Non-pigmented ciliary epithelial cell (primary cell): ENCODE data around the gene PPP1R3C.
A peak's percentile ranks its signal among the peaks of the same experiment; 100 is the strongest.

Experiments used
- DNase-seq: peaks from one replicate; pipeline ENCODE4 v3.0.0-alpha.2; 2010; ENCODE audit warnings: low read depth

PPP1R3C gene

DNA sequence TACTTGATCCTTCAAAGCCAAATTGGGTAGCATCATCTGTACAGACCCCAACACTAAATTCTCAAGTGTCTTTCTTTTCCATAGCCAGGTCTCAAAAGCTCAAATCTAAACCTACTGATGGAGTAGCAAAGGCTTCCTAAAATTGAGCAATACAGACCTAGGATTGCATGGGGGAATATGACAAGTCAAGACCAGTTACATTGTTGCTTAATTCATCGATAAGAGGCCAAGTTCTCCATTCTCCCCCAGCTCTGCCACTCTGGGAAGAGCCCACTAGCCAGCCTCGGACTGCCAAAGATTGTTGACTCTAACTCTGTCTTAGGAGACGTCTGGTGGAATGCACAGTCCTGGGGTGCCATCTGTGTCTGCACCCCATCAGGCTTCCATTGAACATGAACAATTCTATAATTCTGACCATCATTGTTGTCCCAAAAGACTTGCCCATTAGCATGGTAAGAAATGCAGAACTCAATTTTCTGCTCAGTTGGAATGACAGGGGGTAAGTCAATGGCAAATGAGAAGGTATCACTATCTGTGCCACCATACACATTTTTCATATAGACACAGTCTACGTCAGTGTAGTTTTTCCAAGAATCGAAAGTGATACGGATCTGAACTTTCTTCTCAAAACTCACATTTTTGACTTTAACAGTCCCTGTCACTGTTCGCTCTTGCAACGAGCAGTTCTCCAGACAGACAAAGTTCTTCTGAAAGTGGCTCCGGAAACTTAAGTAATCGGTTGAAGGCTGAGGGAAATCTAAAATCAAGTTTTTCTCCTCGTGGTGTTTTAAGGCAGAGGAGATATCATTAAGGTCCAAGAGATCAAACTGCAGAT lies 2.9 kb downstream of the PPP1R3C start:
- no peak for DNase-seq

DNA sequence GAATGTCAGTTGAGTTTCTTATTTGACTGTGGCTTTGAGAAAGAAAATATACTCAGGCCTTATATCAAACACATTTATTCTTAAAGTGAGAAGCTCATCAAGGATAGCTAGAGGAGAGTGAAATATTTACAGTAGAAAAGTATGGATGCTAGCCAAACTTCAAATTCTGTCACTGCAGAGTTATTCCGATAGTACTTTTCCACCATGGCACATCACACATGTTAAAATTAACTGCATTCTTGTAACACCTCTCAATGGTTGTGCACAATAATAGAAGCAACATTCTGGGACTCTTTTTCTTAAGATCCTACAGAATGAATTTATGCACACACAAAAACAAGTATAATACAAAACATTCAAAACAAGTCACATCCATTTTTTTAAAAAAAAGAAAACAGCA lies 4.5 kb downstream of the PPP1R3C start:
- no peak for DNase-seq

DNA sequence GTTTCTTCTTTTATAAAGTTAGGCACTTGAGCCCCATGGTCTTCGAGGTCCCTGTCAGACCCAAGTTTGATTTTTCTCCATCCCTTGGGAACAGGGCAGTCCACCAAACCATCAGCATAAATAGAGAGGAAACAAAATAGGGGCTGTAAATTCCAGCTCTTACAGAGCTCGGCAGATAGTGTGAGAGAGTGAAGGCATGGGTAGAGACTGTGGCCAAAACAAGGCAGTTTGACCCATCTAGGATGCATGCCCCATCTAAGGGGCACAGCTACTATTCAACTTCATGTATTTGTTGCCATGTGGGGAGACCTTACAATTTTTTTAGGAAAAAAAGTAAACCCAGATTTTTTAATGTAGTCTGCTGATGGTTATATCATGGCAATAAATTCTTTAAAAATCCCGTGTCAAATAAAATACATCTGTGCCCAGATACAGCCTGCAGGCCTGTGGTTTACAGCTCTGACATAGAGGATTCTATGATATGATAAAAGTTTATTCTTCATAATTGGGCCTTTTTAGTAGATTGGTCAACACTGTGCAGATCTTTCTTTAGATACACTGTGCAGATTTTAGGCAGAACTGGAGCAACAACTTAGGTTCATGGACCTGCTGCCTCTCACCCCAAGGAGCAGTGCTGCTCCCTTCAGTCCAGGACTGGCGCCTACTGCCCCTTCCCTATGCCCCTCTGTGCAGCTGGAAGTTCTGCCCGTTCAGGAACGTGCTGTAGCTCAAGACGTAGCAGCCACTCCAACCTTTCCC lies 5.3 kb downstream of the PPP1R3C start:
- DNase-seq = no peak

DNA sequence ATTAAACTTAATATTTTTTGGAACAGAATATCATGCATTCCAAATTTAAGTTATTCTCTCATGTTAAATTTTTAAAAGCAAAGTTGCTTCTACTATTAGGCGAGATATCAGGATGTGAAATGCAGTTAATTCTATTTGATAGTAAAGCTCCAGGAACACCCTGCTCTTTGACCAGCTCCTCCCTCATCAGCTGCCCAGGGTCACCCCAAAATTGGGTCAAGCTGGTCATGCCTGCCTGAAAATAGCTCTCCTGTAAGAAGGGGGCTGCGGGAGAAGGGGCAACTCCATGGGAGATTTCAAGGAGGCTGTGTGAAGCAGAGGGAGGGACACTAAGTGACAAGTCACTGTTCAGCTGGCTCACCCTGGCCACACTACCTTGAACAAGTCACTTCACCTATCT lies 5.9 kb downstream of the PPP1R3C start:
- DNase-seq = no peak

DNA sequence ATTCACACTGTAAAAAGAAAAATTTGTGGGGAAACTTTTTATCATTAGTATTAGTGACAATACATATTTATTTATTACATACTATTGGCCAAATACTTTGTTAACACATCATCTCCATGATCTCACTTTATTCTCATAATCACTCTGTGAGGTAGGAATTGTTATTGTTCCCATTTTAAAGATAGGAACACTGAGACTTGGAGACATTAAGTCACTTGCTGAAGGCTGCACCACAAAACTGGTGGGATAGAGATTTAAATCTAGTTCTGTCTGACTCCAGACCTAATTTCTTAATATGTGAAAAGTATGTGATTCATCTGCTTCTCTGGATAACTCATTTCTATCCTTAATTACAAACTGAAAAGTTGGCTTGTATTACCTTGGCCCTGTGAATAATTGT lies 8.2 kb downstream of the PPP1R3C start:
- DNase-seq = no peak

DNA sequence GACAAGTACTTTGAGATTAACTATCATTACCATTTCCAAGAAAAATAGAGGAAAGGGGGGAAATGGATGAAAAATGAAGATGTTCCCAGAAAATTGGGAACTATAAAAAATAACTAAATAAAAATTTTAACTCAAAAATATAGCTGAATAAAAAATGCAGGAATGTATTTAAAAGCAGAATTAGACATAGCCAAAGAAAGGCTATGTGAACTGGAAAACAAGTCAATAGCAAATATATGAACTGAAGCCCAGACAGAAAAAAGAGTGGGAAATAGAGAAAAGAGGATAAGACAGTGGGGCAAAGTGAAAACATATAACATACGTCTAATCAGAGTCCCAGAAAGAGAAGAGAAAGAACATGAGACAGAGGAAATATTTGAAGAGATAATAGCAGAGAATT lies 10.3 kb downstream of the PPP1R3C start:
- DNase-seq = no peak

DNA sequence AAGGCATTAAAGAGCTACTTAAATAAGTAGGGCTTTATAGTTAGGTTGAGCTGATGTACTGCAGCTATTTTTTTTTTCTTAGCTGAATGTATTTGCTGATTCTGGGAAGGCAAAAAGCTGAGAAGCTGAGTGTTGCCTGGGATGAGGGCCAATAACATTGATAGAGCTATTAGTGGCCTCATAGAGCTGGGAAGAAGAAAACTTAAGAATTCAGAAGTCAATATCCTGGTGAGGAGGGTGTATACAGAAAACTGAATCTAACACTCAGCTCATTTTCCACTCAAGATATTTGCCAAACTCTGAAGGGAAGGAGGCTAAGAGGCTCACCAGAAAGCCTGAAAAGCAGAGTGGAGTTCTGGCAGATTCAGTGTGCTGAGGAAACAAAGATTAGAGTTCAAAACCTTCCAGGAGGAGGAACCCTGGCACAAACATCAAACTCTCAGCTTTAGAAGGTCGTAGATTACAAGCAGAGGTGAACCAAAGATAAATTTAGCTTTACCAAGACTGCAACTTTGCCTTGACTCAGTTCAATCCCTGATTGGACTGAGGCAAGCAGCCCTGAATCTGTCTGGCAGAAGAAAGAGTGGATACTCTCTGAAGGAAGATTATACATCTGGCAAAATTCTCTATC lies 11.3 kb downstream of the PPP1R3C start:
- DNase-seq = no peak

DNA sequence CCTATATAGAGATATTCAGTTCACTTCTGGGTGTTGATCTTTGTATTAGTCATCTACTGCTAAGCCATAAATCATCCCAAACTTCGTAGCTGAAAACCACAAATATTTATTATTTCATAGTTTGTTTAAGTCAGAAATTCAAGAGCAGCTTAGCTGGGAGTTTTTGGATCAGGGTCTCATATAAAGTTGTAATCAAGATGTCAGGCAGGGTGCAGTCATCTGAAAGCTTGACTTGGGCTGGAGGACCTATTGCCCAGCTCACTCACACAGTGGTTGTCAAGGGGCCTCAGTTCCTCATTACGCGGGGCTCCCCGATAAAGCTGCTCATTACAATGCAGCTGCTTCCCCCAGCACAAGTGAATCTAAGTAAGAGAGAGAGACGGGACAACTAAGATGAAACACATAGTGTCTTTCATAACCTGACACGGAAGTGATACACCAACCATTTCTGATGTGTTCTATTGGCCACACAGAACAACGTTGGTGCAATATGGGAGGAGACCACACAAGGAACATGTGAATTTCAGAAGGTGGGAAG lies 15.7 kb downstream of the PPP1R3C start:
- DNase-seq = peak; percentile 85

DNA sequence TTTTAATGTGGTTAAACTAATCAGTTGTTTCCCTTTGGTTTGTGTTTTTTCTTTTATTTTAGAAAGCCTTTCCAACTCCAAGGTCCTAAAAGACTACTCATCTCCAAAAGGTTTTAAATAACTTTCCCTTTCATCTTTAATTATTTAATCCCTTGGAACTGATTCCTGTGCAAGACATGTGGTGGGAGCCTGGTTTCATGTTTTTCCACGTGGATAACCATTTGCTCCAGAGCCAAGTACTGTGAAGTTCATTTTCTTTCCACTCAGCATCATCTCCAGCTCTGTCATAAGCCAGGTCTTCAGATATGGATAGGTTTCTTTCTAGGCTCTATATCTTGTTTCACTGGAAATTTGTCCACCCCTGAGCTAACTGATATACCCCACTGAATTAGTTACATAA lies 16.7 kb downstream of the PPP1R3C start:
- peak; percentile 76 for DNase-seq

DNA sequence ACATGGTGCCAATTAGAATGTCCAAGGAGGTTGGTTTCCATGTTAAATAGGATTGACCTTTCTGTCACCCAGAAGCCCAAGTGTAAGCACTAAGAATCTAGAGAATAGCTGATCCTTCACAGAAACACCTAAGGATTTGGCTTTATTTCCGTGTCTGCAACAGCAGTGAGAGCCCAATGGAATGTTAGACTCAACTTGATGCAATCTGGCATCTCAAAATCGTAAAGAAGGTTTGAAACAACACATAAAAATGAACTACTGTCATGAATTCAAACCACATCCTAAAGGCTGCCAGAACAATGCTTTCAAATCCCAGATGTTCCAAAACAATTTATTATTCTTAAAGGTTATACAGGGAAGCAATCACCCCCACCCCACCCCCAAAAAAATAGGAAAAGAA lies 18.6 kb downstream of the PPP1R3C start:
- DNase-seq = peak; percentile 92

DNA sequence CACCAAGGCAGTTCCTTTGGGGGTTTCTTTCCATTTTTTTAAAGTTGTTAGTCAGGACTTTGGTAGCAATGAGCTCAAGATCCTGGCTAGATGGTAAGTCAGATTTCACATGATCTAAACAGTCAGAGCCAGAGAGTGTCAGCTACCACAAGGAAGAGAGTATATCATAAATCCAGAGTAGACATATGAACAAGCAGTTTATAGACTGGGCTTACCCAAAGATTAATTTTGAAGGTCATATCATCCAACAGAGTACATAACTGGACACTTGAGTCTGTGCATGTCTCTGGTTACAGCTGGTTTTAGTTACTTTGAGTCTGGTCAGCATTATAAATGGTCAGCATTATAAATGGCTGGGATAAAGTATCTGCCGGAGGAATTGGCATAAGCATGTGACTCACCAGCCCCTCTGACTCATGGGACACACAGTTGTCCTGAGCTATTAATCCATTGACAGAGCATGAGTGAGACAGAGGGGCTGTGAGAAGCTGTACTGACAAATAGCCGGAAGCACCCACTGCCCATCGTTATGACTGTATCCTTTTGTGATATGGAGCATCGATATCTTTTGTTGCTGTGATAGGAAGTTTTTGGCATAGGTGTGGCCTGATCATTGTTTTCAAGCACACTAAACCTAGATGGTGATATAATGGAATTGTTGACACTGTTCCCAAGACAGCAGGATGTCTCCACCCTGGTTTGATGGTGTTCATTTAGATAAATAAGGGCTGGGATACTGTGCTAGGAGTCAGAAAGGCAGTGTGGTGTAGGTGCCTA lies 19.3 kb downstream of the PPP1R3C start:
- DNase-seq = peak; percentile 91

DNA sequence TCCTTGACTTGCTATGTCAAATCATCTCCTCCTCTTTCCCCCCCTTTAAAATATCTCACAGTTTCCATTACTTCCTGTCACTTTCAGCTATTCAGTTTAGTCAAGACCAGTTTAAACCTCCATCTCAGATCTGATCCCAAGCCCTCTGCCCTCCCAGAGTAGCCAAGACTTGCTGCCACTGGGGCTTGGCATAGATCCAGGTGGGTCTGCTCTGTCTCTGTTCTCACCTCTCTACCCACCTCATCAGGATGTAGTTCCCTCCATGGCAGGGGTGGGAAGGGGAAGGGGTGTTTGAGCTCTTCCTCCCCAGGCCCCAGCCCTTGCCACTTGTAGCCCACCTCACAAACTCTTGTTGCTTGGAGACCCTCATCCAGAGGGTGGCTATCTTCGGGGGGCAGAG lies 22.0 kb downstream of the PPP1R3C start:
- no peak for DNase-seq

DNA sequence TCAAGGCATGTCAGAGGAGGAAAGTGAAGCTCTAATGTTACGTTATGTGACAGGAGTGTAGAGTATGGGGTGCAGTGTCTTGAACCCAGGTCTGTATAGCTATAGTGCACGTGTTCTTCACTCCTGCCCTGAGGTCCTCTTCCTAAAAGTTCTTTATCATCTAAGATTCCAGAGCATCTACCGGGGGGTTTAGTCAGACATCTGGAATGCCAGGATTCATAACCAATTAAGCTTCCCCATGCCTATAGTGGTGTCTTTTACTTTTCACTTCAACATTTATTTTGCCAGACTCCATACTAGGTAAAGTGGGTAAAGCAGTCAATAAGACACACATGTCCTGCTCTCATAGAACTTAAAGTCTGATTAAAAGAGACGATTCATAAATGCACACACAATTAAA lies 22.4 kb downstream of the PPP1R3C start:
- no peak for DNase-seq

DNA sequence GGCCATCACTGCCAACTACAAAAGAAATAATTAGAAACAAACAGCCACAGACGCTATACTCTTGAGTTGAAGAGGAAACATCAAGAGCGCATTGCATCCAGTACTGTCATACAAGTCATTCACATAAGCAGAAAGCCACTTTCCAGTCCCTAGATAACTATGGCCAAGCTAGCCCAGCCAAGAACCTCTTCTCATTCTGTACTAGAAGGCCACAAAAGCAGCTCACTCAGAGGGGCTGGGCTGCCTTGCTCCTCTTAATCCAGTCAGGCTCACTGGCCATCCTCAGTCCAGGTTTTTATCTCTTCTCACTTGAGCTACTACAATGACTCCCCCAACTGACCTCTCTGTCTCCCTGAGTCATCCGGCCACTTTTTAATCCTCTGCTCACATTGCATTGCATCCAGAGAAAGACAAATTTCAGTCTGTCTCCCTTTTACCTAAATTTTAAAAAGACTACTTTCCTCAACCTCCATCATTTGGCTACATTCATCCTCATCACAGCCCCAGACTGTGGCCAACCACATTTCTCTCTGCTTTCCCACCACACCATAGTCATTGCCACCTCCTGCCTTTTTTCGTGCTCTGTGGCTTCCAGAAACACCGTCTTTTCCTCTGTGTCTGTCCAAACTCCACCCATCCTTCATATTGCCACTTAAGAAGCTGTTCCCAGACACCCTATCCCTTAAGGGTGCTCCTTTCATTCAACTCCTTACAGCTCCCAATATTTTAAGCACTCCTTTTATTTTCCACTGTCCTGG lies 25.0 kb downstream of the PPP1R3C start:
- DNase-seq = no peak

DNA sequence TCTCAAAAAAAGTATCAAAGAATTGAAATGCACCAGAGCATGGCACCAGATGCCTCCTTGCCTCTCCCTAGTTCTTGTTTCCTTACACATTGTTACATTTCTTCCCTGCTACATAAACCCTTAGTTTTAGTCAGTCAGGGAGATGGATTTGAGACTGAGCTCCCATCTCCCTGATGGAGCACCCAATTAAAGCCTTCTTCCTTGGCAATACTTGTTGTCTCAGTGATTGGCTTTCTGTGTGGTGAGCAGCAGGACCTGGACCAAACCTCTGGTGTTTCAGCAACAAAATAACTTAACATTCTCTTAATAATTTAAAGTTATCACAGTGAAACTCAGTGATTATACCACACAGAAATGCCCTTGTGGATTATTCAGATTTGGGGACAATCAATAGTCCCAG lies 26.9 kb downstream of the PPP1R3C start:
- no peak for DNase-seq

DNA sequence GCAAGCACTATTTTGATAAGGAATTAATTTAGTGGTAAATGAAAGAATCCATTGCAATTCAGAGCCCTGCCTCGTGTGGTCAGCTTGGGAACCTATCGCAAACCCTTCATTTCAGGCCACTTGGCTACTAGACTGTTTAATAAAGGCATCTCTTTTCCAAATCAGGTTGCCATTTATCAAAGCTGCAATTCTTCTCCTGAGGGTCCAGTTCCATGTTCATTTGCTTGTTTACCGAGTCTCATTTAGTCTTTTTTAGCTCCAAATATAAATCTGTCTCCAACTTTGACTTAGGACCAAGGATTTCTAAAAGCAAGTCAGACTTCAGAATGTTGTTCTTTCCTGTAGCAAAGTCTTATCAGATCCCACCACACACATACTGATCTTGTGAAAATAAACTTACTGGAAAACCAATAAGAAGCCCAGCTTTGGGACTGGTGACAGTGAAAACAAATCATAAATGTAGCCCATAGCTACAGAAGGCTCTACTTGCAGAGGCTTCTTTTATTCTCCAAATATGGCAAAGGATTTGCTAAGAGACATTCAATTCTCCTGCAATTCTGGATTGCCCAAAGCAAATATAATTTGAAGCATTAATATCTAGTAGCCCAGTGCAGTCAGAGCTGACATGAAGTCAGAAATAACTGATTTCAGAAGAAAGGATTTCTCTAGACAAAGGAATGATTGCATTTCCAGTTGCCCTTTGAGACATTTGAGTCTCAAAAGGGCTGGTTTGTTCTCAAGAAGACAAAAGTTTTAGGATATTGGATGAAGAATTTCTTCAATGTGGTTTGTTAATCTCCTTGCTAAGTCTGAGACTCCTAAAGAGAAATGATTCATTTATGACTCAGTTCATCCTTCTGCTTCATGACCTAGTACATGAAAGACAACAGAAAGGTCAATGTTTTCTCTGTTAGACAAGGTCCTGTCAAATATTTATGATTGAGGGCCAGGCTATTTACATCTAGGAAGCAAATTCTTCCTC lies 28.0 kb downstream of the PPP1R3C start:
- DNase-seq = no peak

DNA sequence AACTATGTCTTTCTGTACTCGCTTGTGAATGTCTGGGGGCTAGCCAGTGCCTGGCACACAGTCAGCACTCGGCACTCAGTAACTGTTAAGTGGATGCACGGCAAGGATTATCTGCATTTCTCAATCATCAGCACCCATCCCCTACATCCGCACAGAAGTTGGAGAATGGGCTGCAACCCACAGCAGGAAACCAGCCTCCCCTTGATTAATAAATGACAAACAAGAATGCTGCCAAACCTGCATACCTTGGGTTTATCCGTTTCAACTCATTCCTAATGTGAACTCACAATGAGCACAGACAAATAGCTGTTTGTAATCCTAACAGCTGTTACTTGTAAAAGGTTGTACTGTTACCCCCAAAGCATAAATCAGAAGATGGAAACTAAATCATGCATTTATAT lies 28.9 kb downstream of the PPP1R3C start:
- no peak for DNase-seq

DNA sequence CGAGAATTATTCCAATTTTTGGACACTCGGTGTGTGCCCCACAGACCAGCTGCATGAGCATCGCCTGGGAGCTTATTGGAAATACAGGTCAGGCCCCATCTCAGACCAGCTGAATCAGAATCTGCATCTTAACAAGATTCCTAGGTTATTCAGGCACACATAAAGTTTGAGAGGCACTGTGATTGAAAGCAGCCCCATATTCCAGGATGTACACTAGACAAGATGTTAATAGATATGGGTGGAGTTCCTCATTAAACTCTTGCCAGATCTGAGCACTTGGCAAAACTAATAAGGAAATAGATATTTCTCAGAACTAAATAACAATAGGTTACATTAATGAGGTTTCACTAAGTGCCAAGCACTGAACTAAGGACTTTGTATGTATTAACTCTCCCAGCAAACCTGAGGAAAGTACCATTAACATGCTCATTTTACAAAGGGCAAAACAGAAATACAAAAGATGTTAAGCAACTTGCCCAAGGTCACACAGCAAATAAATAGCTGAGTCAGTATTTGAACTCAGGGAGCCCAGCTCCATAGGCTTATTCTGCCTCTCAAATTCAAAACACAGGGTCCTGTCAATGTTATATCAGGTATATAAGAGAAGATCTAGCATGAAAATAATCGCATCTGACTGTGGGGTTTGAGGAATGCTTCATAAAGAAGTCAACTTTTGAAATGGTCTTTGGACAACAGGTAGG lies 29.9 kb downstream of the PPP1R3C start:
- DNase-seq = no peak

DNA sequence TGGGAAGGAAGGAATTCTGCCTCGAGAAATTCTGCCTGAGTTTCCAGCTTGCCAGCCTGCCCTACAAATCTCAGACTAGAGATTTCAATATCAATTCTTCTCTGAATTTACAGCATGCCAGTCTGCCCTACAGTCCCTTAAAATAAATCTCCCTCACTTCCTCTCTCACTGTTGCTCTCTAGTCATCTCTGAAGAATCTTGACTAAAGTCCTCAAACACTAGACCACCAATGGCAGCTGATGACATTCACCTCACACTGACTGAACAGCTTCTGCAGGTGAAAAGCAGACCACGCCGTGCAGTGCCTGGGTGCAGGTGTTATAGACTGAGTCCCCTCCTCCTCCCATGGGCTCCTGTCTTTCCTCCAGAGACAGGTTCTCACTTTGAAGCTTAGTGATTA lies 30.4 kb downstream of the PPP1R3C start:
- no peak for DNase-seq
